Stomach (tissue), 9 donors: Measurements from ENCODE around the gene ICE1. TPM values are rescaled to one million over a fixed set of nuclear protein-coding genes. Genes with fewer than 3 reads are reported as not detected.

Experiments used
- DNase-seq, 2 donors: peaks; one replicate each; pipeline versions ENCODE4 v3.0.0 to v3.0.0-alpha.2; 2013 to 2019
- H3K27ac ChIP-seq, 5 donors: fragments of 200-600 bp in 4 of 5; sonication (generic) in 4 of 5; one replicate each; pipeline ENCODE4 v1.5.1; 2013 to 2019; ENCODE audit warnings: mild to moderate bottlenecking in 1 of 5, moderate library complexity in 1 of 5
- H3K27me3 ChIP-seq, 3 donors: fragments of 200-600 bp; sonication (generic); one replicate each; pipeline ENCODE4 v1.5.1; 2017 to 2019; ENCODE audit warnings: mixed run types in 1 of 3
- H3K36me3 ChIP-seq, 4 donors: fragments of 200-600 bp; sonication (generic); 1 replicate in 3 of 4; 2 replicates in 1 of 4; pipeline ENCODE4 v1.5.1; 2016 to 2019
- H3K4me1 ChIP-seq, 4 donors: fragments of 200-600 bp; sonication (generic); one replicate each; pipeline ENCODE4 v1.5.1; 2016 to 2019
- H3K4me3 ChIP-seq, 4 donors: fragments of 200-600 bp; sonication (generic) in 3 of 4; one replicate each; pipeline ENCODE4 v1.5.1; 2016 to 2019; ENCODE audit warnings: mild to moderate bottlenecking in 1 of 4
- H3K9me3 ChIP-seq, 4 donors: fragments of 200-600 bp; sonication (generic); one replicate each; pipeline ENCODE4 v1.5.1; 2016 to 2019
- CTCF ChIP-seq, 7 experiments: fragments of 450-650 bp in 4 of 7; fragments of 200-600 bp in 3 of 7; sonication (generic) in 3 of 7; IDR thresholded peaks; one replicate each; pipeline ENCODE4 v1.5.1; 2016 to 2019; ENCODE audit warnings: antibody characterized with exemption in 7 of 7, control low read depth in 2 of 7, mild to moderate bottlenecking in 1 of 7
- EP300 ChIP-seq: sonication (generic); formaldehyde crosslinking; IDR thresholded peaks from one replicate; pipeline ENCODE4 v1.6.1; 2017; ENCODE audit warnings: antibody characterized with exemption
- POLR2A ChIP-seq, 4 donors: fragments of 450-650 bp; IDR thresholded peaks; one replicate each; pipeline ENCODE4 v1.6.1; 2016; ENCODE audit warnings: antibody characterized with exemption in 4 of 4, control low read depth in 2 of 4, mild to moderate bottlenecking in 1 of 4, moderate library complexity in 1 of 4
- POLR2AphosphoS5 ChIP-seq, 3 donors: sonication (generic); formaldehyde crosslinking; IDR thresholded peaks; one replicate each; pipeline ENCODE4 v1.6.1; 2016; ENCODE audit warnings: antibody characterized with exemption in 3 of 3
- WGBS, 5 donors: extraction: QIAGEN DNeasy Blood & Tissue Kit in 3 of 5; methylation state at CpG; one replicate each; pipeline versions ENCODE4 v1.1.5 to v1.1.7; 2013 to 2018; 5-methylcytosine and 5-hydroxymethylcytosine counted together
- intact Hi-C: fragments of 100-400 bp; cut with DNase I; formaldehyde crosslinking; loops from one replicate; pipeline ENCODE4 v1.15.1; 2023; ENCODE audit warnings: low total_unique reads
- polyA plus RNA-seq, 3 donors: library from polyadenylated mRNA; stranded (reverse); fragments of 200-250 nt; gene quantifications; one replicate each; pipeline ENCODE4 v1.2.3, GENCODE V29; 2013
- total RNA-seq, 5 donors: library from RNA; depleted of rRNA; stranded (reverse); fragments of >200 nt; gene quantifications; one replicate each; pipeline versions ENCODE4 v1.1.0 to v1.2.3, GENCODE V29; 2014 to 2016
- donor health status: healthy with polysubstance abuse.
- donor health status: Bipolar disorder and iron deficiency.
- donor health status: healthy.

ICE1 gene
- total and polyA plus RNA-seq, 8 donors: 4.0 to 44.1 (median 16.7) TPM

GRCh38 chr5:5534333-5534732 is 111.9 kb downstream of the ICE1 start:
- WGBS, 5 donors: 76 to 87% (median 78%) methylated on average over 4 of the region's 4 CpGs
- H3K4me3 ChIP-seq: no peak overlapping the region

DNA sequence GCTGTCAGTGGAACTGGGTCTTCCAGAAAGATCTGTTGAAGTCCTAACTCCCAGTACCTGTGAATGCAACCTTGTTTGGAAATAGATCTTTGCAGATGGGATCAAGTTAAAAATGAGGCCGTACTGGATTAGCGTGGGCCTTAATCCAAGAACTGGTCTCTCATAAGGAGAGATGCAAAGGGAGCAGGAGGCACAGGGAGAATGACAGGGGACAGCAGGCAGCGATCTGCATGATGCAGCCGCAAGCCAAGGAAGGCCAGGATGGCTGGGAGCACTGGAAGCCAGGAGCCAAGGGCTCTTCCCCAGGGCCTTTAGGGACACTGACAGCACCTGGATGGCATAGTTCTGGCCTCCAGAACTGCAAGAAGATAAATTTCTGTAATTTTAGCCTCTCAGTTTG is 114.4 kb downstream of the ICE1 start:
- no peaks in the 10 kb centered on the region for H3K9me3 ChIP-seq
- peaks cover 0 to 20% (median 0%) of the 10 kb centered on the region in 3 donors for H3K27me3 ChIP-seq
- TF ChIP-seq POLR2AphosphoS5 (IDR thresholded peaks at IDR 0.05): no peak
- no peak for TF ChIP-seq EP300
- TF ChIP-seq POLR2A (IDR thresholded peaks at IDR 0.05): no peak
- TF ChIP-seq CTCF (IDR thresholded peaks at IDR 0.05): no peak
- no peaks in the 10 kb centered on the region for H3K36me3 ChIP-seq
- H3K27ac ChIP-seq: no peak overlapping the region
- DNase-seq: no peak
- no peak overlapping the region for H3K4me3 ChIP-seq
- intact Hi-C loops: no loop called here
- no peaks in the 10 kb centered on the region for H3K4me1 ChIP-seq
- WGBS, 5 donors: 84 to 92% (median 91%) methylated on average over 4 of the region's 4 CpGs

More at GRCh38 chr5:5534333-5534732, 111.9 kb downstream of the ICE1 start:
- H3K27ac ChIP-seq: no peak overlapping the region
- DNase-seq: no peak
- intact Hi-C loops: no loop called here
- no peaks in the 10 kb centered on the region for H3K4me1 ChIP-seq
- peaks cover 0 to 20% (median 0%) of the 10 kb centered on the region in 3 donors for H3K27me3 ChIP-seq
- TF ChIP-seq EP300 (no peak), POLR2AphosphoS5 (IDR thresholded peaks at IDR 0.05) (no peak), CTCF (IDR thresholded peaks at IDR 0.05) (no peak), POLR2A (IDR thresholded peaks at IDR 0.05) (no peak)
- no peaks in the 10 kb centered on the region for H3K9me3 ChIP-seq
- no peaks in the 10 kb centered on the region for H3K36me3 ChIP-seq

DNA sequence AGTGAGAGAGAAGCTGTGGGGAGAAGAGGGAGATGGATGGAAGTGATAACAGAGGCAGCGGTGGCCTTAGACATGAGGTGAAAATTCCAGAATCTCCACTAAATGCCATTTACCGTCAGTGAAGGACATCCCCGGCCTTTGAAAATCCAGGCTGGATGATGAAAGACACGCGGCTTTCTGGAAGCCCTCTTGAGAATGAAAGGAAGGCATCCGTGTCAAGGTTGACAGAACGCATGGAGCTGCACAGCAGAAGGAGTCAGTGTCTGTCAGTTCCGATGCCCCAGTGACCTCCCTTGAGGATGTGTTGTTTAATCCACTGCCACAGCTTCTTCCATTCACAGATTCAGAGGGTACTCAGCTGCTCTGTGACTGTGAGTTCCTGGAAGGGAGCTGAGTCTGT is 114.9 kb downstream of the ICE1 start:
- Histone ChIP-seq H3K4me1 (no peaks in the 10 kb centered on the region), H3K4me3 (no peak overlapping the region), H3K27ac (no peak overlapping the region), H3K36me3 (no peaks in the 10 kb centered on the region), H3K27me3 (peaks cover 0 to 20% (median 0%) of the 10 kb centered on the region in 3 donors), H3K9me3 (no peaks in the 10 kb centered on the region)
- no peak for TF ChIP-seq CTCF (IDR thresholded peaks at IDR 0.05)
- TF ChIP-seq POLR2AphosphoS5 (IDR thresholded peaks at IDR 0.05): no peak
- TF ChIP-seq EP300: no peak
- TF ChIP-seq POLR2A (IDR thresholded peaks at IDR 0.05): no peak
- WGBS, 5 donors: 77 to 92% (median 87%) methylated on average over 8 of the region's 8 CpGs
- no peak for DNase-seq
- intact Hi-C loops: no loop called here

GRCh38 chr5:5539590-5539989 is 117.1 kb downstream of the ICE1 start:
- TF ChIP-seq EP300: no peak
- no peak for TF ChIP-seq POLR2A (IDR thresholded peaks at IDR 0.05)
- no peak for TF ChIP-seq POLR2AphosphoS5 (IDR thresholded peaks at IDR 0.05)
- TF ChIP-seq CTCF (IDR thresholded peaks at IDR 0.05): no peak
- H3K4me1 ChIP-seq: no peaks in the 10 kb centered on the region
- no peak overlapping the region for H3K27ac ChIP-seq
- 57 to 78% (median 63%) methylated on average over 3 of the region's 3 CpGs for WGBS, 5 donors
- peaks cover 0 to 20% (median 0%) of the 10 kb centered on the region in 3 donors for H3K27me3 ChIP-seq
- H3K4me3 ChIP-seq: no peak overlapping the region
- H3K9me3 ChIP-seq: no peaks in the 10 kb centered on the region
- no peaks in the 10 kb centered on the region for H3K36me3 ChIP-seq
- intact Hi-C loops: no loop called here
- DNase-seq: no peak
